SK-N-SH (cell line): Measurements from ENCODE around the gene SLC16A5.

Experiments
- GABPA ChIP-seq: IDR thresholded peaks from 2 replicates; pipeline ENCODE4 v1.4.0; 2012; ENCODE audit warnings: low read depth, mild to moderate bottlenecking
- RXRA ChIP-seq: IDR thresholded peaks from 2 replicates; pipeline ENCODE4 v1.4.0; 2012; ENCODE audit warnings: low read depth, mild to moderate bottlenecking, borderline replicate concordance

DNA sequence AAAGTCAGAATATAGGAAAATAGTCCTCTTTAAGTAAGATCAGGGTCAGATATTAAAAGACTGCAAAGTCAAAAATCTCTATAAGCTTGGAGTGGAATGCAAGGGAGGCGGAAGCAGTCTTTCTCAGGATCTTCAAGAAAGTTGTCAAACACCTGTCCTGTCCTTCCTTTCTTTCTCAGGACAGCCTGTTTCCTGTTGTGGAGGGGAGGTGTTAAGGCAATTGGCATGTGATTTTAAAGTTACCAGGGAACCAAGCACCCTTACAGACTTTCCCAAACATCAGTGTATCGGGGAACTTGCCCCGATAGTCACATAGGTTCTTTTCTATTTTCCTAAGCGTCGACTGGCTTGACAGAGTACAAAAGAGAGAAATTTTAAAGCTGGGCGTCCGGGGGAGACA is 43.0 kb upstream of the SLC16A5 start:
- TF ChIP-seq RXRA (no peak), GABPA (no peak)
